HG02884 (cell line): ENCODE results near the gene PLXNA1.

Source experiments
- ATAC-seq: cut with Tn5 transposase; IDR thresholded peaks from one replicate; pipeline ENCODE4 v1.9.1; 2021; ENCODE audit warnings: mild to moderate bottlenecking, moderate library complexity; ENCODE audit not compliant: unreplicated experiment

The PLXNA1 gene

GRCh38 chr3:126985132-126985985 is 2.4 kb downstream of the PLXNA1 start:
- no peak for ATAC-seq

GRCh38 chr3:126986001-126986400 is 3.1 kb downstream of the PLXNA1 start:
- no peak for ATAC-seq

- ATAC-seq = no peak
Measured at GRCh38 chr3:126987129-126987528, 4.2 kb downstream of the PLXNA1 start.

- ATAC-seq = no peak
Measured at GRCh38 chr3:126987596-126987995, 4.7 kb downstream of the PLXNA1 start.

GRCh38 chr3:126988451-126989021 is 5.6 kb downstream of the PLXNA1 start:
- no peak for ATAC-seq

GRCh38 chr3:126989316-126990023 is 6.6 kb downstream of the PLXNA1 start:
- no peak for ATAC-seq

- ATAC-seq = no peak
Measured at GRCh38 chr3:126990024-126990700, 7.2 kb downstream of the PLXNA1 start.

- no peak for ATAC-seq
Measured at GRCh38 chr3:126990890-126991289, 8.0 kb downstream of the PLXNA1 start.

GRCh38 chr3:126991366-126992200 is 8.7 kb downstream of the PLXNA1 start:
- ATAC-seq = no peak

GRCh38 chr3:126992216-126992615 is 9.3 kb downstream of the PLXNA1 start:
- ATAC-seq = no peak

GRCh38 chr3:126992776-126993175 is 9.9 kb downstream of the PLXNA1 start:
- ATAC-seq = no peak

GRCh38 chr3:126993436-126993835 is 10.5 kb downstream of the PLXNA1 start:
- ATAC-seq = no peak

- ATAC-seq = no peak
Measured at GRCh38 chr3:126994661-126995245, 11.8 kb downstream of the PLXNA1 start.

GRCh38 chr3:126995254-126995780 is 12.4 kb downstream of the PLXNA1 start:
- no peak for ATAC-seq

GRCh38 chr3:126995926-126996512 is 13.1 kb downstream of the PLXNA1 start:
- ATAC-seq = no peak

- ATAC-seq = no peak
Measured at GRCh38 chr3:126996905-126997304, 14.0 kb downstream of the PLXNA1 start.

GRCh38 chr3:126997455-126998038 is 14.6 kb downstream of the PLXNA1 start:
- ATAC-seq = no peak

GRCh38 chr3:126998320-126998719 is 15.4 kb downstream of the PLXNA1 start:
- ATAC-seq = no peak

- ATAC-seq = no peak
Measured at GRCh38 chr3:126998728-126999127, 15.8 kb downstream of the PLXNA1 start.
